Left forelimb (tissue), 1 donor: ENCODE measurements around the gene STPG1.

ENCODE experiments used
- DNase-seq: peaks from one replicate; pipeline ENCODE4 v3.0.0-alpha.2; 2018; ENCODE audit warnings: low spot score

Gene STPG1

GRCh38 chr1:24369801-24370200 is 43.8 kb downstream of the STPG1 start:
- no peak for DNase-seq

GRCh38 chr1:24369199-24369598 is 44.4 kb downstream of the STPG1 start:
- DNase-seq: no peak

GRCh38 chr1:24366707-24367106 is 46.9 kb downstream of the STPG1 start:
- no peak for DNase-seq

- no peak for DNase-seq
Measured at GRCh38 chr1:24364975-24365678, 48.5 kb downstream of the STPG1 start.

GRCh38 chr1:24364605-24364974 is 49.0 kb downstream of the STPG1 start:
- no peak for DNase-seq

GRCh38 chr1:24363994-24364393 is 49.6 kb downstream of the STPG1 start:
- DNase-seq: no peak

GRCh38 chr1:24362982-24363614 is 50.5 kb downstream of the STPG1 start:
- no peak for DNase-seq

GRCh38 chr1:24362396-24362795 is 51.2 kb downstream of the STPG1 start:
- no peak for DNase-seq

GRCh38 chr1:24361811-24362210 is 51.8 kb downstream of the STPG1 start:
- DNase-seq: no peak

- DNase-seq: no peak
Measured at GRCh38 chr1:24360681-24361080, 52.9 kb downstream of the STPG1 start.

GRCh38 chr1:24357038-24357437 is 56.5 kb downstream of the STPG1 start:
- no peak for DNase-seq

GRCh38 chr1:24355466-24355865 is 58.1 kb downstream of the STPG1 start:
- no peak for DNase-seq

GRCh38 chr1:24353292-24353891 is 60.2 kb downstream of the STPG1 start:
- no peak for DNase-seq

- DNase-seq: no peak
Measured at GRCh38 chr1:24351918-24352627, 61.5 kb downstream of the STPG1 start.

- DNase-seq: no peak
Measured at GRCh38 chr1:24351247-24351646, 62.3 kb downstream of the STPG1 start.

- no peak for DNase-seq
Measured at GRCh38 chr1:24349891-24350290, 63.7 kb downstream of the STPG1 start.

- no peak for DNase-seq
Measured at GRCh38 chr1:24348196-24348595, 65.4 kb downstream of the STPG1 start.

GRCh38 chr1:24347159-24347934 is 66.2 kb downstream of the STPG1 start:
- DNase-seq: no peak

- no peak for DNase-seq
Measured at GRCh38 chr1:24345334-24345733, 68.2 kb downstream of the STPG1 start.

- no peak for DNase-seq
Measured at GRCh38 chr1:24344090-24344742, 69.4 kb downstream of the STPG1 start.

GRCh38 chr1:24343412-24344089 is 70.0 kb downstream of the STPG1 start:
- no peak for DNase-seq
